ENCODE data around the gene FBXW7.

DNA sequence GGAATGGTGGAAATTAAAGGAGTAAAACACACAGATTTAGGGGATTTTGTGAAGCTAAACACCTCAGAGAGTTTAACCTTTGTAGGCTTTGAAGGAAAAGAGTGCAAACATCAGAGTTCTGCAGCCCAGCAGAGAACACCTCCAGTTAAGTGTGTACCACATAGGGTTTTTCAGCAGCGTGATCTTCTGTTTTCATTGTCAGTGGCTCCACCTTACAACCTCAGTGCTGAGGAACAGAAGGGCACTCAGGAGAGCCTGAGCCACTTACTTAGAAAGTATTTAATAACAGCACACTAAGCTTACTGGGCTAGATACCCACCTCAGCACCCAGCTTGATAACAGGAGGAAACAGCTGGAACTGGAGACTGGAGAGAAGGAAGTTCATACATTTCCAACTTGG lies 2.0 kb upstream of the FBXW7 start:
- TF ChIP-seq, protein P1, sequence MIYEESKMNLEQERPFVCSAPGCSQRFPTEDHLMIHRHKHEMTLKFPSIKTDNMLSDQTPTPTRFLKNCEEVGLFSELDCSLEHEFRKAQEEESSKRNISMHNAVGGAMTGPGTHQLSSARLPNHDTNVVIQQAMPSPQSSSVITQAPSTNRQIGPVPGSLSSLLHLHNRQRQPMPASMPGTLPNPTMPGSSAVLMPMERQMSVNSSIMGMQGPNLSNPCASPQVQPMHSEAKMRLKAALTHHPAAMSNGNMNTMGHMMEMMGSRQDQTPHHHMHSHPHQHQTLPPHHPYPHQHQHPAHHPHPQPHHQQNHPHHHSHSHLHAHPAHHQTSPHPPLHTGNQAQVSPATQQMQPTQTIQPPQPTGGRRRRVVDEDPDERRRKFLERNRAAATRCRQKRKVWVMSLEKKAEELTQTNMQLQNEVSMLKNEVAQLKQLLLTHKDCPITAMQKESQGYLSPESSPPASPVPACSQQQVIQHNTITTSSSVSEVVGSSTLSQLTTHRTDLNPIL (CRISPR knock-in tag; IDR thresholded peaks at IDR 0.05; ENCODE audit: low read depth): no peak
- TF ChIP-seq SNAI2 (CRISPR knock-in tag; IDR thresholded peaks at IDR 0.05) (no peak), ZFP30 (CRISPR knock-in tag; IDR thresholded peaks at IDR 0.05) (no peak), ZNF565 (CRISPR knock-in tag; conservative IDR thresholded peaks at IDR 0.05; ENCODE audit: low read depth) (no peak)
- TF ChIP-seq, protein P2, sequence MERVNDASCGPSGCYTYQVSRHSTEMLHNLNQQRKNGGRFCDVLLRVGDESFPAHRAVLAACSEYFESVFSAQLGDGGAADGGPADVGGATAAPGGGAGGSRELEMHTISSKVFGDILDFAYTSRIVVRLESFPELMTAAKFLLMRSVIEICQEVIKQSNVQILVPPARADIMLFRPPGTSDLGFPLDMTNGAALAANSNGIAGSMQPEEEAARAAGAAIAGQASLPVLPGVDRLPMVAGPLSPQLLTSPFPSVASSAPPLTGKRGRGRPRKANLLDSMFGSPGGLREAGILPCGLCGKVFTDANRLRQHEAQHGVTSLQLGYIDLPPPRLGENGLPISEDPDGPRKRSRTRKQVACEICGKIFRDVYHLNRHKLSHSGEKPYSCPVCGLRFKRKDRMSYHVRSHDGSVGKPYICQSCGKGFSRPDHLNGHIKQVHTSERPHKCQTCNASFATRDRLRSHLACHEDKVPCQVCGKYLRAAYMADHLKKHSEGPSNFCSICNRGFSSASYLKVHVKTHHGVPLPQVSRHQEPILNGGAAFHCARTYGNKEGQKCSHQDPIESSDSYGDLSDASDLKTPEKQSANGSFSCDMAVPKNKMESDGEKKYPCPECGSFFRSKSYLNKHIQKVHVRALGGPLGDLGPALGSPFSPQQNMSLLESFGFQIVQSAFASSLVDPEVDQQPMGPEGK (CRISPR knock-in tag; IDR thresholded peaks at IDR 0.05; ENCODE audit: borderline replicate concordance): no peak
